PC-3 (cell line): ENCODE data around the gene KANK4. TPM values are rescaled to one million over a fixed set of nuclear protein-coding genes. Genes with fewer than 3 reads are reported as not detected.

Experiments used
- ATAC-seq: fragments of 200-7000 bp; cut with Tn5 transposase; 2 replicates; pipeline ENCODE4 v1.9.1; 2020; ENCODE audit warnings: mild to moderate bottlenecking, moderate library complexity
- BruUV-seq: library from RNA; stranded (reverse); fragments of 400-500 nt; replicated peaks from 2 replicates; lab custom pipeline; 2021; lab: Mats Ljungman, UMichigan
- CTCF ChIA-PET: fragments of 300-600 bp; sonication (Branson Sonifier 250); formaldehyde crosslinking; loops from one replicate; lab custom pipeline; 2022; ENCODE audit warnings: antibody characterized with exemption; lab: Charles Lee
- POLR2A ChIA-PET: fragments of 300-600 bp; sonication (Branson Sonifier 250); formaldehyde crosslinking; loops from one replicate; lab custom pipeline; 2022; ENCODE audit warnings: antibody characterized with exemption; ENCODE audit not compliant: unreplicated experiment; lab: Charles Lee
- DNase-seq: peaks from one replicate; pipeline ENCODE4 v3.0.0-alpha.2; 2015
- H2AFZ ChIP-seq: fragments of 300-600 bp; sonication (generic); 2 replicates; pipeline ENCODE4 v1.6.0; 2016; ENCODE audit warnings: antibody characterized with exemption, low read length
- H3F3A ChIP-seq: fragments of 300-600 bp; sonication (generic); one replicate; pipeline ENCODE4 v1.6.0; 2017; ENCODE audit warnings: antibody characterized with exemption, low read length, control low read depth, mild to moderate bottlenecking; ENCODE audit not compliant: unreplicated experiment
- H3K27ac ChIP-seq: fragments of 300-600 bp; sonication (generic); 2 replicates; pipeline ENCODE4 v1.5.1; 2016; ENCODE audit warnings: mild to moderate bottlenecking, low read length
- H3K27me3 ChIP-seq: fragments of 300-600 bp; sonication (generic); 2 replicates; pipeline ENCODE4 v1.6.1; 2016; ENCODE audit warnings: low read length, mixed read lengths
- H3K36me3 ChIP-seq: fragments of 300-600 bp; sonication (generic); 2 replicates; pipeline ENCODE4 v1.6.1; 2016; ENCODE audit warnings: low read depth, mixed run types, low read length, mixed read lengths
- H3K4me1 ChIP-seq: fragments of 300-600 bp; sonication (generic); 2 replicates; pipeline ENCODE4 v1.5.1; 2016; ENCODE audit warnings: low read length; ENCODE audit not compliant: insufficient read depth
- H3K4me2 ChIP-seq: fragments of 300-600 bp; sonication (generic); 2 replicates; pipeline ENCODE4 v1.6.0; 2016; ENCODE audit warnings: low read length
- H3K4me3 ChIP-seq: fragments of 300-600 bp; sonication (generic); 2 replicates; pipeline ENCODE4 v1.5.1; 2016; ENCODE audit warnings: mild to moderate bottlenecking, low read length, mixed read lengths
- H3K79me2 ChIP-seq: fragments of 300-600 bp; sonication (generic); 2 replicates; pipeline ENCODE4 v1.6.1; 2017; ENCODE audit warnings: low read length, mixed read lengths
- H3K9ac ChIP-seq: fragments of 300-600 bp; sonication (generic); 2 replicates; pipeline ENCODE4 v1.6.0; 2016; ENCODE audit warnings: mild to moderate bottlenecking, low read length
- H3K9me2 ChIP-seq: fragments of 300-600 bp; sonication (generic); replicated peaks from 2 replicates; pipeline ENCODE4 v1.6.1; 2016; ENCODE audit warnings: mixed run types, low read length, mixed read lengths
- H3K9me3 ChIP-seq: fragments of 300-600 bp; sonication (generic); 2 replicates; pipeline ENCODE4 v1.6.1; 2016; ENCODE audit warnings: low read length, mixed read lengths
- H4K20me1 ChIP-seq: fragments of 300-600 bp; sonication (generic); 2 replicates; pipeline ENCODE4 v1.6.1; 2016; ENCODE audit warnings: low read length, mixed read lengths
- CTCF ChIP-seq: fragments of 300-600 bp; sonication (generic); conservative IDR thresholded peaks from 2 replicates; pipeline ENCODE4 v1.5.1; 2017; ENCODE audit warnings: antibody characterized with exemption, low read depth, mild to moderate bottlenecking, low read length
- EZH2 ChIP-seq: fragments of 300-600 bp; sonication (generic); IDR thresholded peaks from one replicate; pipeline ENCODE4 v1.6.1; 2017; ENCODE audit warnings: antibody characterized with exemption, mild to moderate bottlenecking, low read length; ENCODE audit not compliant: unreplicated experiment
- EZH2phosphoT487 ChIP-seq: fragments of 300-600 bp; sonication (generic); IDR thresholded peaks from 2 replicates; pipeline ENCODE4 v1.6.1; 2018; ENCODE audit warnings: mild to moderate bottlenecking, antibody characterized with exemption, low read length, borderline replicate concordance
- intact Hi-C: fragments of 100-400 bp; cut with micrococcal nuclease; formaldehyde crosslinking; loops from 2 replicates; pipeline ENCODE4 v1.9.0; 2023
- total RNA-seq: library from RNA; depleted of rRNA; stranded (reverse); fragments of >200 nt; gene quantifications from 2 replicates; pipeline ENCODE4 v1.2.3, GENCODE V29; 2014; rRNA removed

Gene KANK4
- total RNA-seq, 1 experiment from 2014 or later: not detected

- intact Hi-C loops: no loop called here
- Histone ChIP-seq H3K4me1 (no peaks in the 10 kb centered on the region), H3K4me2 (no peak overlapping the region), H3K36me3 (no peaks in the 10 kb centered on the region), H3K4me3 (no peak overlapping the region), H3K79me2 (no peaks in the 10 kb centered on the region), H3K27me3 (no peaks in the 10 kb centered on the region), H3K9me2 (no peaks in the 10 kb centered on the region), H3K9me3 (no peaks in the 10 kb centered on the region), H3F3A (no peaks in the 10 kb centered on the region), H4K20me1 (no peaks in the 10 kb centered on the region), H2AFZ (no peak overlapping the region), H3K9ac (no peak overlapping the region), H3K27ac (no peak overlapping the region)
- ChIA-PET POLR2A (no interaction called here), CTCF (interaction anchor here (0.6 kb wide), 1 partner anchor 226 kb away, joined by 3 read pairs; no protein-coding TSS in a partner anchor)
- TF ChIP-seq EZH2phosphoT487: no peak
- no peak for TF ChIP-seq EZH2
- TF ChIP-seq CTCF: no peak
- BruUV-seq: no TSS peak
- ATAC-seq (no peak), DNase-seq (no peak)
Measured at GRCh38 chr1:62187548-62187947, 131.7 kb downstream of the KANK4 start.

Other genes starting within 250 kb of the KANK4 start
- not detected in 2 replicates for gene L1TD1, start 124.6 kb downstream of the KANK4 start, total RNA-seq
- 42.6 and 43.8 TPM in 2 replicates for gene USP1, start 117.6 kb upstream of the KANK4 start, total RNA-seq